Activated CD8-positive, alpha-beta memory T cell treated with anti-CD3 and anti-CD28 coated beads for 4 hours (primary cell): Measurements from ENCODE around the gene STOML1.
"Not testable (repeated sequence)": the region's sequence is repeated elsewhere in the genome, so short reads cannot be mapped to it uniquely, and the experiment has no call there.

ENCODE experiments used
- DNase-seq, 2 donors: peaks; one replicate each; pipeline ENCODE4 v3.0.0-alpha.2; 2020; ENCODE audit warnings: low read depth in 2 of 2

Gene STOML1

GRCh38 chr15:73987250-73987649 lies 4.8 kb downstream of the STOML1 start:
- DNase-seq, result no peak

- no peak for DNase-seq
These were observed 5.4 kb downstream of the STOML1 start for GRCh38 chr15:73986776-73987056.

GRCh38 chr15:73986055-73986775 lies 5.9 kb downstream of the STOML1 start:
- DNase-seq, result no peak

GRCh38 chr15:73985101-73985873 lies 6.8 kb downstream of the STOML1 start:
- DNase-seq, result no peak

GRCh38 chr15:73984208-73984979 lies 7.7 kb downstream of the STOML1 start:
- no peak for DNase-seq

- DNase-seq, result no peak
These were observed 8.3 kb downstream of the STOML1 start for GRCh38 chr15:73983773-73984172.

- DNase-seq, result no peak
These were observed 8.8 kb downstream of the STOML1 start for GRCh38 chr15:73983211-73983727.

- no peak for DNase-seq
These were observed 9.7 kb downstream of the STOML1 start for GRCh38 chr15:73982222-73982962.

- no peak for DNase-seq
These were observed 10.3 kb downstream of the STOML1 start for GRCh38 chr15:73981761-73982221.

- no peak for DNase-seq
These were observed 12.5 kb downstream of the STOML1 start for GRCh38 chr15:73979636-73980035.

GRCh38 chr15:73978896-73979295 lies 13.2 kb downstream of the STOML1 start:
- no peak for DNase-seq

GRCh38 chr15:73975440-73976125 lies 16.5 kb downstream of the STOML1 start:
- DNase-seq, result not testable (repeated sequence)

GRCh38 chr15:73973683-73974200 lies 18.4 kb downstream of the STOML1 start:
- DNase-seq, result not testable (repeated sequence)

GRCh38 chr15:73972984-73973682 lies 19.0 kb downstream of the STOML1 start:
- DNase-seq, result peak; percentile 43 to 47

- DNase-seq, result no peak
These were observed 22.8 kb downstream of the STOML1 start for GRCh38 chr15:73969151-73969759.

- DNase-seq, result no peak
These were observed 23.6 kb downstream of the STOML1 start for GRCh38 chr15:73968461-73968860.

GRCh38 chr15:73965758-73966113 lies 26.4 kb downstream of the STOML1 start:
- DNase-seq, result no peak

- no peak for DNase-seq
These were observed 26.9 kb downstream of the STOML1 start for GRCh38 chr15:73965094-73965757.

- DNase-seq, result peak; percentile 60 to 69
These were observed 27.4 kb downstream of the STOML1 start for GRCh38 chr15:73964736-73965093.
